Kasumi-1 (cell line): ENCODE data around the gene AHNAK2.

Source experiments
- DNase-seq, 2 experiments: peaks; one replicate each; lab custom pipeline; 2025; lab: John Stamatoyannopoulos, UW

AHNAK2 gene

GRCh38 chr14:104939666-104940410 is 38.3 kb downstream of the AHNAK2 start:
- no peak for DNase-seq

- DNase-seq = no peak
Observed at GRCh38 chr14:104938960-104939359, 39.2 kb downstream of the AHNAK2 start.

GRCh38 chr14:104938436-104938835 is 39.7 kb downstream of the AHNAK2 start:
- no peak for DNase-seq

- no peak for DNase-seq
Observed at GRCh38 chr14:104937694-104938365, 40.3 kb downstream of the AHNAK2 start.

- DNase-seq = no peak
Observed at GRCh38 chr14:104937161-104937560, 41.0 kb downstream of the AHNAK2 start.

GRCh38 chr14:104936361-104937155 is 41.6 kb downstream of the AHNAK2 start:
- DNase-seq = no peak

- DNase-seq = no peak
Observed at GRCh38 chr14:104935955-104936354, 42.2 kb downstream of the AHNAK2 start.

- DNase-seq = no peak
Observed at GRCh38 chr14:104935026-104935650, 43.0 kb downstream of the AHNAK2 start.

GRCh38 chr14:104933746-104934733 is 44.1 kb downstream of the AHNAK2 start:
- DNase-seq = no peak

- DNase-seq = peak; percentile 41 to 45
Observed at GRCh38 chr14:104932676-104933631, 45.2 kb downstream of the AHNAK2 start.

- DNase-seq = no peak
Observed at GRCh38 chr14:104931771-104932675, 46.2 kb downstream of the AHNAK2 start.

GRCh38 chr14:104931304-104931770 is 46.8 kb downstream of the AHNAK2 start:
- DNase-seq = no peak

GRCh38 chr14:104930526-104931303 is 47.5 kb downstream of the AHNAK2 start:
- no peak for DNase-seq

GRCh38 chr14:104929268-104930230 is 48.6 kb downstream of the AHNAK2 start:
- DNase-seq = no peak

- DNase-seq = no peak
Observed at GRCh38 chr14:104928391-104929133, 49.6 kb downstream of the AHNAK2 start.

- no peak for DNase-seq
Observed at GRCh38 chr14:104927901-104928300, 50.3 kb downstream of the AHNAK2 start.
